Measurements from ENCODE around the gene KCNA3.

The KCNA3 gene

DNA sequence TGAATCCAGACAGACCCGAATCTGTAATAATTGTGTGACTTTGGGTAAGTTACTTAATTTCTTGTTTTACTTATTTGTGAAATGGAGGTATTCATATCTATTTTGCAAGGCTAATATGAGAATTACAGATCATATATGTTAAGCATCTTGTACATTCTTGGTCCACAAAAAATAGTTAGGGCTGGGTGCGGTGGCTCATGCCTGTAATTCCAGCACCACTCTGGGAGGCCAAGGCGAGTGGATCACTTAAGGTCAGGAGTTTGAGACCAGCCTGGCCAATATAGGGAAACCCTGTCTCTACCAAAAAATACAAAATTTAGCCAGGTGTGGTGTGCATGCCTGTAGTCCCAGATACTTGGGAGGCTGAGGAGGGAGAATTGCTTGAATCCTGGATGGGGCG lies 22.9 kb upstream of the KCNA3 start:
- H3K4me1 ChIP-seq (ENCODE audit: insufficient read depth, low read length) = peaks cover 17% of the 10 kb centered on the region
- no peaks in the 10 kb centered on the region for H3K36me3 ChIP-seq (ENCODE audit: insufficient read depth, low read length)
- no peak overlapping the region for H3K4me3 ChIP-seq (ENCODE audit: low read length)
- no peaks in the 10 kb centered on the region for H3K9me3 ChIP-seq (ENCODE audit: low read length)
- H3K27me3 ChIP-seq (ENCODE audit: insufficient read depth, low read length) = no peaks in the 10 kb centered on the region
- H2AFZ ChIP-seq (ENCODE audit: low read depth, low read length) = no peak overlapping the region

DNA sequence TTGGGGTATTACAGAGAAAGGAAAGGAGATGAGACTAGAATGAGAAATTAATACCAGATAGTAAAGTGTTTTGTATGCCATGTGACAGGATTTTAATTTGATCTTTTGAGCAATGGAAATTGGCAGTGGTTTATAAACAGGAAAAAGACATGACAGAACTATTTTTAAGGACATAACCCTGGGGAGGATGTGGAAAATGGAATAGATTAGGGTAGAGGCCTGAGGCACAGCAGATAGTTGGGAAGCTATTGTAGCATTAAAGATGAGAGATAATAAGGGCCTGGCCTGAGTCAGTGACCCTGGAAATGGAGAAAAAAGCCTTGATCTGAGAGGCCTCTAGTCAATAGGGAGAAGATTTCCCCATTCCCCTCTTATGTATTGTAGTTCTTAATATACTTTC lies 22.1 kb upstream of the KCNA3 start:
- Histone ChIP-seq H3K4me3 (ENCODE audit: low read length) (no peak overlapping the region), H2AFZ (ENCODE audit: low read depth, low read length) (no peak overlapping the region), H3K4me1 (ENCODE audit: insufficient read depth, low read length) (peaks cover 17% of the 10 kb centered on the region), H3K36me3 (ENCODE audit: insufficient read depth, low read length) (no peaks in the 10 kb centered on the region), H3K9me3 (ENCODE audit: low read length) (no peaks in the 10 kb centered on the region), H3K27me3 (ENCODE audit: insufficient read depth, low read length) (no peaks in the 10 kb centered on the region)

DNA sequence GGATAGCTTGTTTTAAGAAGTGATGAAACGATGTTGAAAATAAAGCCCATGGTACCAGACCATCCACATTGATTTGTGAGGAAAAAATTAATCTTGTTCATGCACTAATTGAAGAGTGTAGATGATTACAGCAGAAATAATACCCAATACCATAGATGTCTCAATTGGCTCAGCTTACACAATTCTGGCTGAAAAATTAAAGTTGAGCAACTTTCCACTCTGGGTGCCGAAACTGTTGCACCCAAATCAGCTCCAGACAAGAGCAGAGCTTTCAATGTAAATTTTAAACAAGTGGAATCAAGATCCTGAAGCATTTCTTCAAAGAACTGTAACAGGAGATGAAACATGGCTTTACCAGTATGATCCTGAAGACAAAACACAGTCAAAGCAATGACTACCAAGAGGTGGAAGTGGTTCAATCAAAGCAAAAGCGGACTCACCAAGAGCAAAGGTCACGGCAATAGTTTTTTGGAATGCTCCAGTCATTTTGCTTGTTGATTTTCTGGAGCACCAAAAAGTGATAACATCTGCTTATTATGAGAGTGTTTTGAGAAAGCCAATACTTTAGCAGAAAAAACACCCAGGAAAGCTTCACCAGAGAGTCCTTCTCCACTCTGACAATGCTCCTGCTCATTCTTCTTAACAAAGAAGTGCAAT lies 16.1 kb upstream of the KCNA3 start:
- Histone ChIP-seq H3K4me3 (ENCODE audit: low read length) (no peak overlapping the region), H2AFZ (ENCODE audit: low read depth, low read length) (no peak overlapping the region), H3K4me1 (ENCODE audit: insufficient read depth, low read length) (peaks cover 28% of the 10 kb centered on the region), H3K27me3 (ENCODE audit: insufficient read depth, low read length) (no peaks in the 10 kb centered on the region), H3K9me3 (ENCODE audit: low read length) (no peaks in the 10 kb centered on the region), H3K36me3 (ENCODE audit: insufficient read depth, low read length) (no peaks in the 10 kb centered on the region)

DNA sequence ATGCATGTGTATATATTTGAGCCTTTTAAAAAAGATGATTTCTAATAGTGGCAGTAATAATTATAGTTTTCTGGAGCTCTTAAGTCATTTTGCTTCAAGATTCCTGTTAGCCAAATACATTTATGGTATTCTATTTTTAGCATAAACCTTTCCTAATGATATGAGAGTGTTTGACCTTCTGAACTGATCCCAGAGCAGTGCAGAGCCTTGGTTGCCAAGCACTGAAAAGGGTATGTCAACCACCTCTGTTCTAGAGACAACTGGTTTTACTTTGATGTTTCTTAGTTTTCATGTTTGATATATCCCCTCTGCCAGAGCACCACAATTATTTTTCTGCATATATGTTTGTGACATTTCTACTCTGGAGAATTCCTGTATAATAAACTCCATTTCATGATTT lies 15.1 kb upstream of the KCNA3 start:
- Histone ChIP-seq H3K27me3 (ENCODE audit: insufficient read depth, low read length) (no peaks in the 10 kb centered on the region), H2AFZ (ENCODE audit: low read depth, low read length) (no peak overlapping the region), H3K36me3 (ENCODE audit: insufficient read depth, low read length) (no peaks in the 10 kb centered on the region), H3K4me1 (ENCODE audit: insufficient read depth, low read length) (peaks cover 28% of the 10 kb centered on the region), H3K9me3 (ENCODE audit: low read length) (no peaks in the 10 kb centered on the region), H3K4me3 (ENCODE audit: low read length) (no peak overlapping the region)

DNA sequence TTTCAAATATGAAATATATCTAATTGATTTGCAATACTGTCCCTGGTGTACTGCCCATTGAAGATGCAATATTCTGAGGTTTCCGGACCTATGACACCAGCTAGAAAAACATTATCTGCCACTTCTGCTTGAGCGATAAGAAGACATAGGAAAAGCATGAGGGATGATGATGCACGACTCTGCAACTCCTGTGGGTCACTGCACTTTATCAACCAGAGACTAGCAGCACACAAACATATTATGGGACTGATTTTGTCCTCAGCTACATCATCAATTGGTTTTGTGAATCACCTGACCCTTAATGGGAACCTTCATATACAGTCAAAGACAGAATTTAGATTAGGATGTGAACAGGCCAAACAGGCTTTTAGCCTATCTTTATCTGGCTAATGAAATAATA lies 13.8 kb upstream of the KCNA3 start:
- Histone ChIP-seq H3K4me1 (ENCODE audit: insufficient read depth, low read length) (peaks cover 28% of the 10 kb centered on the region), H3K27me3 (ENCODE audit: insufficient read depth, low read length) (no peaks in the 10 kb centered on the region), H3K9me3 (ENCODE audit: low read length) (no peaks in the 10 kb centered on the region), H3K4me3 (ENCODE audit: low read length) (no peak overlapping the region), H2AFZ (ENCODE audit: low read depth, low read length) (no peak overlapping the region), H3K36me3 (ENCODE audit: insufficient read depth, low read length) (no peaks in the 10 kb centered on the region)

DNA sequence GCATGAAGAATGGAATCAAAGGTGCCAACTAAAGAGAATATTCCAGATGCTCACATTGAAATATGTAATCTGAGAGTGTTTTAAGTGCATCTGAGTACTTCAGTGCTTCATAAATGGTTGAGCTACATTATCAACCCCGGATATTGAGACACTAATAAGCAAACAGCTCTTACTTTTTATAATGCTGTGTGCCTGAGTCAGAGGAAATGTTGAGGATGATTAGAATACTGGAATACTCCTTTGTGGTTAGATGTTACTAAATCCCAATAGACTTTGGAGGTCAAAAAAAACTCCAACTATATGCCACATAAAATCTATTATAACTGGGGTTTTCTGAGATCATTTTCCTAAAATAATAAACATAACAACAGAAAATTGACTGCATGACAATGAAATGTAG lies 12.5 kb upstream of the KCNA3 start:
- Histone ChIP-seq H2AFZ (ENCODE audit: low read depth, low read length) (no peak overlapping the region), H3K4me3 (ENCODE audit: low read length) (no peak overlapping the region), H3K36me3 (ENCODE audit: insufficient read depth, low read length) (no peaks in the 10 kb centered on the region), H3K9me3 (ENCODE audit: low read length) (no peaks in the 10 kb centered on the region), H3K27me3 (ENCODE audit: insufficient read depth, low read length) (no peaks in the 10 kb centered on the region), H3K4me1 (ENCODE audit: insufficient read depth, low read length) (peaks cover 28% of the 10 kb centered on the region)

DNA sequence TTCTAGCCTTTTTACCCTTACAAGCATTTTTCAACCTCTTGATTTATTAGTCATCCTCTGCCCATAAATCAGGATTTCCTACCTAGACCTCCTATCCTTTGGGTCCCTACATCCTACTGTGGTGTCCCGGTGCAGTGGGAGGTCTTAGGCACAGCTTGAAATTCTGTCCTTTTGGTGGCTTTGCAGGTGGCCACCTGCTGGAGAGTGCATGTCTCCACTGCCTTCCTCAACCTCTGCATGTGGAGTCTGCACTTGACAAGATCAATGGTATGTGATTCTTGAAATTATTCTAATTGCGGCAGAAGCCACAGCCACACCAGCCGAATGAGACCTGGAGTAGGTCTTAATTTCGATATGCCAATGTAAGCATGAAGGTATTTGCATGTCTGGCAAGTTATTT lies 11.4 kb upstream of the KCNA3 start:
- Histone ChIP-seq H3K36me3 (ENCODE audit: insufficient read depth, low read length) (no peaks in the 10 kb centered on the region), H3K4me3 (ENCODE audit: low read length) (no peak overlapping the region), H3K27me3 (ENCODE audit: insufficient read depth, low read length) (no peaks in the 10 kb centered on the region), H2AFZ (ENCODE audit: low read depth, low read length) (no peak overlapping the region), H3K4me1 (ENCODE audit: insufficient read depth, low read length) (peaks cover 28% of the 10 kb centered on the region), H3K9me3 (ENCODE audit: low read length) (no peaks in the 10 kb centered on the region)

DNA sequence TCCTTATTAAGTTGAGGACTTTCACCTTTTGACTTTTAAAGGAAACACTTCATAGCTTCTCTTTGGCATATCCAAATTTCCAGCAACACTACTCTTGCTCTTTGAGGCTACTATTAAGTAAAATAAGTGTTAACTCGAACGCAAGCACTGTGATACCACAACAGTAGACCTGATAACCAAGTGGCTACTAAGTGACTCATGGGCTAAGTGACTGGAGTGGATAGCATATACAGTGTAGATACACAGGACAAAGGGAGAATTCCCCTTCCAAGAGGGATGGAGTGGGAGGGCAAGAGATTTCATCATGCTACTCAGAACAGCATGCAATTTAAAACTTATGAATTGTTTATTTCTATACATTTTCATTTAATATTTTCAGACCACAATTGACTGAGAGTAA lies 9.8 kb upstream of the KCNA3 start:
- no peak overlapping the region for H2AFZ ChIP-seq (ENCODE audit: low read depth, low read length)
- H3K9me3 ChIP-seq (ENCODE audit: low read length) = no peaks in the 10 kb centered on the region
- no peaks in the 10 kb centered on the region for H3K36me3 ChIP-seq (ENCODE audit: insufficient read depth, low read length)
- H3K4me1 ChIP-seq (ENCODE audit: insufficient read depth, low read length) = peaks cover 11% of the 10 kb centered on the region
- H3K4me3 ChIP-seq (ENCODE audit: low read length) = no peak overlapping the region
- H3K27me3 ChIP-seq (ENCODE audit: insufficient read depth, low read length) = no peaks in the 10 kb centered on the region

DNA sequence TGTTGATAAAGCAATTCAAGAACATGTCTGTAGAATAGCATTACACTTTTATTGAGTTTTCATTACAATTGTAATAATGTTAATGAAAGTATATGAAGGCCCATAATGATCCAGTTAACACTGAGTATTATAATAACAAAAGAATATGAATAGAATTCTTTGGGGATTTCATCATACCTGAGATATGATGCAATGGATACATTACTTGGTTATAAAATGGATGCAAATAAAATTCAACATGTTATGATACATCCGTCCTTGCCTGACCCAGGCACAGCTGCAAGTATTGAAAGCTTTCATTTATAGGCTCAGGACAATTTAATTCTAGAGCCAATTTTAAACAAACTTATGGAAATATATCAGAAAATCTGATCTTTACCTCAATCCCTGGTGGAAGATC lies 8.2 kb upstream of the KCNA3 start:
- Histone ChIP-seq H3K4me3 (ENCODE audit: low read length) (no peak overlapping the region), H3K4me1 (ENCODE audit: insufficient read depth, low read length) (no peaks in the 10 kb centered on the region), H2AFZ (ENCODE audit: low read depth, low read length) (no peak overlapping the region), H3K27me3 (ENCODE audit: insufficient read depth, low read length) (no peaks in the 10 kb centered on the region), H3K9me3 (ENCODE audit: low read length) (no peaks in the 10 kb centered on the region), H3K36me3 (ENCODE audit: insufficient read depth, low read length) (no peaks in the 10 kb centered on the region)

DNA sequence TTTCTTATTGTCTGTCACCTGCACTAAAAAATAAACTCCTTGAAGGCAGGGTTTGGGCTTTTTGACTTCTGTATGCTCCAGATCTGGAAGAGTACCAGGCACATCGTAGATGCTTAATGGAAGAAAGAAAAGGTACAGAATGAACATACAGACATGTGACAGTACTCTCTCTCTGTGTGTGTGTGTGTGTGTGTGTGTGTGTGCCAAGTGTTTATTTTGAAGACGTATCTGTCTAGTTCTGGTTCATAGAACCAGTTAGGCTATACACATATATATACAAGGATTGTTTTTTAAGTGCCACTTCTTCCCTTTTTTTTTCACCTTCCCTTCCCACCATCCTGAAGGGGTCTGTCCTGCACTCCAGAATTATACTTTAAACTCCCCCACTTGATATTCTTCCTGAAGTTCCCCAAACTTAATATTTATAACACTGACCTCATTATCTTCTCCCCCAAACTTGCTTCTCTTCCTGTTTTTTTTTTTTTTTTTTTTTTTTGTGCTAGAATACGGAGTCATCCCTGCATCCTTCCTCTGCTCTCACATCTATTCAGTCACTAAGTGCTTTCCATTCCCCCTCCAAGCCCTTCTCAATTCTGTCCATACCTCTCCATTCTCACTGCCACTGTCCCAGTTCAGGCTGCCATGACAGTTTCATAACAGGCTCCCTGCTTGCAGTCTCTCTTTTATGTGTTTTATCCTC lies 5.4 kb upstream of the KCNA3 start:
- H3K4me1 ChIP-seq (ENCODE audit: insufficient read depth, low read length) = no peaks in the 10 kb centered on the region
- no peaks in the 10 kb centered on the region for H3K27me3 ChIP-seq (ENCODE audit: insufficient read depth, low read length)
- no peak overlapping the region for H2AFZ ChIP-seq (ENCODE audit: low read depth, low read length)
- H3K9me3 ChIP-seq (ENCODE audit: low read length) = no peaks in the 10 kb centered on the region
- H3K36me3 ChIP-seq (ENCODE audit: insufficient read depth, low read length) = no peaks in the 10 kb centered on the region
- H3K4me3 ChIP-seq (ENCODE audit: low read length) = no peak overlapping the region

DNA sequence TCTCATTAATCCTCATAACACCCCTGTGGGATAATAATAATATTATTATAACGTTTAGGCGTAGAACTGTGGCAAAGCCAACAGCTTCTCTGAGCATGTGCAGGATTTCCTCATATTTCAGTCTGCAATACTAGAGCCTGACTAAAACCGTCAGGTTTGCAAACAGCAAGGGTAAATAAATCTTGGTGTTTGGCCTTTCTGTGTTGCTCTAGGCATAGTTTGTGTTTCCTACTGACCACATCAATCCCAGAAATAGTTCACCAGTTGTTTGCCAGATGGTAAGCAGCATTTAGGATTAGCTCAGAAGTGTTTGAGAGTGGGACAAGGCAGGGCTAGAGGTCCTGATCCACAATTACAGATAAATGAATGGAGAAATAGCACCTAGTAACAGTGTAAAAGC lies 2.8 kb upstream of the KCNA3 start:
- H3K36me3 ChIP-seq (ENCODE audit: insufficient read depth, low read length) = no peaks in the 10 kb centered on the region
- no peaks in the 10 kb centered on the region for H3K9me3 ChIP-seq (ENCODE audit: low read length)
- no peaks in the 10 kb centered on the region for H3K27me3 ChIP-seq (ENCODE audit: insufficient read depth, low read length)
- no peak overlapping the region for H3K4me3 ChIP-seq (ENCODE audit: low read length)
- H3K4me1 ChIP-seq (ENCODE audit: insufficient read depth, low read length) = peaks cover 4% of the 10 kb centered on the region
- H2AFZ ChIP-seq (ENCODE audit: low read depth, low read length) = no peak overlapping the region

DNA sequence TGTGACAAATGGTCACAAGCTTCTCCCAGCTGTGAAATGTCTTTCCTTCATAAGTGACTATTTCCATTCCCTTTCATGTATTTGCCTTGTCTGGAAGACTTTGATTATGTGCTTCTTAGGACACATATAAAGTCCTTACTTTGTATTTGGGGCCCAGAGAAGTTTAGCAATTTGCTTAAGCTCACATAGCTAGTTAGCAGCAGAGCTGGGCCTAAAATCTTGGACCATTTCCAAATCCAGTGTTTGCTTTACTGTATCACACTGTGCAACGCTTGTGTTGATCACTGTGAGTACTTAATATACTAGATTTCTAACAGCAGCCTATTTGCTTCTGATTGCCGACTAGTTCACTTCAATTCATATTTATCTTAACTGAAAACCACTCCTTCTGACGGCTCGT lies 2.2 kb upstream of the KCNA3 start:
- no peak overlapping the region for H2AFZ ChIP-seq (ENCODE audit: low read depth, low read length)
- H3K27me3 ChIP-seq (ENCODE audit: insufficient read depth, low read length) = no peaks in the 10 kb centered on the region
- H3K4me1 ChIP-seq (ENCODE audit: insufficient read depth, low read length) = peaks cover 9% of the 10 kb centered on the region
- H3K4me3 ChIP-seq (ENCODE audit: low read length) = no peak overlapping the region
- H3K36me3 ChIP-seq (ENCODE audit: insufficient read depth, low read length) = no peaks in the 10 kb centered on the region
- H3K9me3 ChIP-seq (ENCODE audit: low read length) = no peaks in the 10 kb centered on the region

DNA sequence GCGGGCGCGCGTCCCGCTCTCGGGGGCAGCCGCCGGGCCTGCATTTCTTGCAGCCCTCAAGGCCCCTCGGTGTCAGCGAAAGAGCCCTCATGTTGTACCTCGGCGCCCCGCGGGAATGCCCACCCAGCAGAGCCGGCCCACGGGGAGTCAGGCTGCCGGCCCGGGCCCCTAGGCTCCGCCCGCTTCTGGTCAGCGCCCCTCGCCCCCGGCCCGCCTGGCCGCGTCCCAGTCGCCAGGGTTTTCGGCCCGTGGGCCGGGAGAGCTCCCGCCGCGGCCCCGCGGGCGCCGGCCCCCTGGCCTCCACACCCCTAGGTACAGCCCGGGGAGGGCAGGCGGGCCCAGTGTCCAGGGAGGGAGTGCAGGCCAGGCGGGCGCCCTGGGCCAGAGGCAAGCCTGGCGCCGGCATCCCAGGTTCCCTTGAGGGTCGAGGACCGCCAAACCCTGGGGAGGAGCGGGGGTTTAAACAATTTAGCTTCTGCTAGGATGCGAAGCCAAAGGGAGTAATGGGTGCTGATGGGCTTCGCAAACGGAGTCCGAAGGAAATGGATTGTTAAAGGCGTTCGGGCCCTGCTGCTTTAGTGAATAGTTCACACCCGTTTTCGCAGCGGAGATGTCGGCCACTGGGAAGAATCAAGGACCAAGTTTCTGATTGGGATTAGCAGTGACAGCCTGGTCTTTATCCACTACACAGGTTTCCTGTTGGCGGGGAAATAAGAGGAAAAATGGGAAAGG lies 486 bp upstream of the KCNA3 start:
- Histone ChIP-seq H3K9me3 (ENCODE audit: low read length) (no peaks in the 10 kb centered on the region), H3K27me3 (ENCODE audit: insufficient read depth, low read length) (no peaks in the 10 kb centered on the region), H3K4me1 (ENCODE audit: insufficient read depth, low read length) (peaks cover 24% of the 10 kb centered on the region), H2AFZ (ENCODE audit: low read depth, low read length) (peak overlapping the region; percentile 99), H3K4me3 (ENCODE audit: low read length) (peak overlapping the region; percentile 63), H3K36me3 (ENCODE audit: insufficient read depth, low read length) (no peaks in the 10 kb centered on the region)

All from neuron (in vitro differentiated cells).